Stimulated activated CD8-positive, alpha-beta memory T cell treated with anti-CD3 and anti-CD28 coated beads, Interleukin-7, amount 100 ng/mL, for 4 hours (primary cell): ENCODE data around the gene MPHOSPH6.
"Not testable (repeated sequence)": the region's sequence is repeated elsewhere in the genome, so short reads cannot be mapped to it uniquely, and the experiment has no call there.

Source experiments
- DNase-seq, 2 donors: peaks; one replicate each; pipeline ENCODE4 v3.0.0-alpha.2; 2020; ENCODE audit warnings: low read depth in 2 of 2

Gene MPHOSPH6, protein sequence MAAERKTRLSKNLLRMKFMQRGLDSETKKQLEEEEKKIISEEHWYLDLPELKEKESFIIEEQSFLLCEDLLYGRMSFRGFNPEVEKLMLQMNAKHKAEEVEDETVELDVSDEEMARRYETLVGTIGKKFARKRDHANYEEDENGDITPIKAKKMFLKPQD

DNA sequence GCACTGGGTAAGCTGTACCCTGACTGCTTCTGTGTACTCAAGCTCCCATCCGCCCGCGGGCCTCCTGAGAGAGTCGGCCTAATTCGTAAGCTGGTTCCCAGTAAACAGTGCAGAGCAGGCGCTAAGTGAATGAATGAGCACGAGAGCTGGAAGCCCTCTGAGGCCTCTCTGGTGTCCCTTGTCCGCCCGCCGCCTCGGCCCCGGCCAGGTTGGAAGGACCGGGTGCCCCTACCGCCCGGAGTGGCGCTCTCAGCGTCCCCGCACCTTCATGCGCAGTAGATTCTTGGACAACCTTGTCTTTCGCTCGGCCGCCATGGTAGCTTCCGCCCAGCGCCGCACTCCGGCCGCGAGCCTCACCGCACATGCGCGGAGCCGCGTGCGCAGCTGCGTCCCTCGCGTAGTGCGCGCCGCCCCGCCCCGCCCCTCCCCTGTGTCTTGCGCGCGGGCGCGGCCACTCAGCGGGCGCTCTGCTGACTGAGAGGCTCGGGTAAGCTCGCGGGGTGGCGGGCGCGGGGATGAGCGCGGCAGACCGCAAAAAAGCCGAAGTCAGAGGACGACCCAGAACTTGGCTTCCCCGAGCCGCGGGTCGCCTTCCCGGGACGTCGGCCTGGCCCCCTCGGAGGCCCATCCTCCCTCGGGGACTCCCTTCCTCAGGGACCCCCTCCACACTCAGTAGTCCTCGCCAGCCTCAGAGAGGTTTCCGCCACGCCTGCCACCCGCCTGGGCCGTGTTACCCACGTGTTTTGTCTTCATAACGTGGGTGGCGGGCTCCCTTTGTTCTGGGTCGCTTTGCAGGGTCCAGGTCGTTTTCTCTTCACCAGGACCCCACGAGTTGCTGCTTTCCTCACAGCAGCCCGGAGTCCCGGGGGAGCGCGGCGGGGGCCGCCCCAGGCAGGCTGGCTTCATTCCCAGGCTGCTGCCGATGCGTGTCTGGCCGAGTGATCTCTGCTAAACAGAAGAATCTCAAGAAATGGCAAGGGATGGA is at the start of gene MPHOSPH6:
MPHOSPH6 (minus strand) TSS at position 364 of the 985 bp plus-strand sequence; CDS start at position 315, 49 bp downstream.
- DNase-seq = peak; percentile 76 to 90

DNA sequence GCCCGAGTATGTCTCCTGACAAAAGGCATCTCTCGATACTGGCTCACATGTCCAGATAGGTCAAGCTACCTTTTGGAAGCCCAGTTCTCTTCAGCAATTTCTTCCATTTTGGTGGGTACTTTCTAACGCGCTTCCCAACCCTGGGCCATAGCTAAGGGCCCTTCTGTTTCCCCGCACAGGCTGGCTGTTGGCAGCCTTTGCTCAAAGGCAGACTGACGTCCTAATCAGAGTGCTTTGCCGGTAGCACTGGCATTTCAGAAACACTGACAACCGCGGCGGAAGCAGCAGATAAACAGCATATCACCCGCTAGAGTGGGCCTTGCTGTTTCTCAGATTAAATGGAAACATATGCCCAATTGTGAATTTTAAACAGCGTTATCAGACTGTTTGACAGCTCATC is 49.3 kb upstream of the MPHOSPH6 start:
- no peak for DNase-seq

DNA sequence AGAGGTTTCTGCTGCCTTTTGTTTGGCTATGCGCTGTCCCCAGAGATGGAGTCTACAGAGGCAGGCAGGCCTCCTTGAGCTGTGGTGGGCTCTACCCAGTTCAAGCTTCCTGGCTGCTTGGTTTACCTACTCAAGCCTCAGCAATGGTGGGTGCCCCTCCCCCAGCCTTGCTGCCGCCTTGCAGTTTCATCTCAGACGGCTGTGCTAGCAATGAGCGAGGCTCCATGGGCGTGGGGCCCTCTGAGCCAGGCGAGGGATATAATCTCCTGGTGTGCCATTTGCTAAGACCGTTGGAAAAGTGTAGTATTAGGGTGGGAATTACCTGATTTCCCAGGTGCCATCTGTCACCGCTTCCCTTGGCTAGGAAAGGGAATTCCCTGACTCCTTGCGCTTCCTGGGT is 39.3 kb upstream of the MPHOSPH6 start:
- DNase-seq = not testable (repeated sequence)

DNA sequence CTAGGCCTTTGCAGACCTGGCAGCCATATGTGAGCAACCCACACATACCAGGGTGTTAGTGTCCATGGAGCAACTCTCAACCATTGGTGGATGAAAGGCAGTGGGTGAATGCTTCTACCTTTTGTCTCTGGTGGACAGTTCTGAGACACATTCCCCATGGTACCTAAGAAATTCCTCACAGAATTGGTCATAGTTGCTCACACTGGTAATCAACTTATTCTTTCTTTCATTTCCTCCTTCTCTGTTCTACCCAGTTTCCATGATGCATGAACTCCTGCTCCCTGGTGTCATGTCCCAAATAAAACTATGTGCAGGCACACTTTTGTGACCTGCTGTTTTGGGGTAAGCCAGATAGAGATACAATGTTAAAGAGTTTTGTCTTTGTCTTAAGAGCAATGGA is 33.2 kb upstream of the MPHOSPH6 start:
- no peak for DNase-seq

DNA sequence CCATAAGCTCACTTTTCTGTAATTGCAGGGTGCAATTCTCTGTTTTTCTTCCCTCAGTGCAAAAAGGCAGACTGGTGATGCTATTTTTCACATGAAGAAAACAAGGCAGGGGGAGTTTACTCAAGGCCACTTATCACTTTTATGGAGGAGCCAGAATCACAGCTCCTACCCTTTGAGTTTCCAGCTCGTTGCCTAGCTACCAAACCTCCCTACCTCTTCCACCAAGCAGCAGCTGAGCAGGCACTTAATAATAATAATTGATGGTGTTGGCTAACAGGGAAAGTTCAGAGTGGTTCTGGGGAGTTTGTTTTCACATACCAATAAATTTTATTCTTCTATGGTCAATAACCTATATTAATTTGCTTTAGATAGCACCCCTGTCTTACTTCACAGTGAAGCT is 31.9 kb upstream of the MPHOSPH6 start:
- no peak for DNase-seq

DNA sequence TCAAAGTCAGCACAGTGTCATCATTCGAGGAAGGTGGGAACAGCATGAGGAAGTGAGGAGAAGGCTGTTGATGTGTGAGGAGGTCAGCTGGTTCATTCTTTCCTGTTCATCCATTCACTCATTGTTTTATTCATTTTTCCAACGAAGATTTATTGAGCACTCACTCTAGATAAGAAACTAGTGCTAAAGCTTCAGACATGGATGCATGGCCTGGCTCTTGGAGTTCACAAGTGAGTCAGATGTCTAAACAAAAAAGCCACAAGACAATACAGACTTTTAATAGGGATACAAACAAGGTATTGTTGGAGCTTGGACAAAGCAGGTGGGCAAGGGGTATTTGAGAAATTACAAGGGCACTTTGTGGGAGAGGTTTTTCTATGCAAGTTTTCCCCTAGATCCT is 31.3 kb upstream of the MPHOSPH6 start:
- no peak for DNase-seq

DNA sequence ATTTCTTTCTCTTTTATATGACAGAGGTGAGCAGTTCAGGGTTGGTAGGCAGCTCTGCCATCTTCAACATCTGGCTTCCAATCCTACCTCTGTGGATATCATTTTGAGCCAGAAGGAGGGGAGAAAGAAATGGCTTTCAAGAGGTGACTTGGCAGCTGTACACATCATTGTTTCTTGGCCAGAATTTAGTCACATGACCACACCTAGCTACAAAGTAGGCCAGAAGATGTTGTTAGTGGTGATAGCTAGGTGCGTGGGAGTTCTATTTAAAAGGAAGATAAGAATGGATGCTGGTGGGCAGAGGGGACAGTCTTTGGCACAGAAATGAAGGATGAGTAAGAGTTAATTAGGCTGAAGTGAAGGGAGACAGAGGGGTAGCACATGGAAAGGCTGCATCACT is 29.2 kb upstream of the MPHOSPH6 start:
- no peak for DNase-seq

DNA sequence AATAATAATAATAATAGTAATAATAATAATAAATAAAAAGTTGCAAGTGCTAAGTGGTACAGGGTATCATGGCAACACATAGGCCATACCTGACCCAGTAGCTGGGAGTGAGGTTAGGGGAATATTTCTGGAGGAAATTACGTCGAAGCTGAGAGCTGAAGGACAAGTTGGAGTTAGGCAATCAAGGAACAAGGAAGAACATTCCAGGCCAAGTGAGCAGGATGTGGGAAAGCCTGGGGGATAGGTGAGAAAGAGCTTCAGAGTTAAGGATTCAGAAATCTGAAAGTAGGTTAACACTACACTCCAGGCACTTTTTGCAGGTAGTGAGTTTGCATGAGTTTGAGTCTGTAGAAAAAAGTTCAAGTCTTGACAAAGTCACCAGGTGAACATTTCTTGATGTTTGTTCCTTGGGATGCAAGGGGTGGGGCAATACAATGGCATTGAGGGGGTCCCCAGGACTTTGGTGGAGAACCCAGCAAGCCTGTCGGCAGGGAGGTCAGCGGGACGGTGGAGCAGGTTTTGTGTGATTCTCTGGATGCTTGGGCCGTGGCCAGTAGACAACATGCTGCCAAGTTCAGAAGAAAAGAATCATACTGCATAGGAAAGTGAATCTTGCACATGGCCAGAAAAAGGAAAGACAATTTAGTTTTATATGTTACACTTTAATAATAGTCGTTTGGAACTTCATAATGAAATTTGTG is 27.7 kb upstream of the MPHOSPH6 start:
- no peak for DNase-seq

DNA sequence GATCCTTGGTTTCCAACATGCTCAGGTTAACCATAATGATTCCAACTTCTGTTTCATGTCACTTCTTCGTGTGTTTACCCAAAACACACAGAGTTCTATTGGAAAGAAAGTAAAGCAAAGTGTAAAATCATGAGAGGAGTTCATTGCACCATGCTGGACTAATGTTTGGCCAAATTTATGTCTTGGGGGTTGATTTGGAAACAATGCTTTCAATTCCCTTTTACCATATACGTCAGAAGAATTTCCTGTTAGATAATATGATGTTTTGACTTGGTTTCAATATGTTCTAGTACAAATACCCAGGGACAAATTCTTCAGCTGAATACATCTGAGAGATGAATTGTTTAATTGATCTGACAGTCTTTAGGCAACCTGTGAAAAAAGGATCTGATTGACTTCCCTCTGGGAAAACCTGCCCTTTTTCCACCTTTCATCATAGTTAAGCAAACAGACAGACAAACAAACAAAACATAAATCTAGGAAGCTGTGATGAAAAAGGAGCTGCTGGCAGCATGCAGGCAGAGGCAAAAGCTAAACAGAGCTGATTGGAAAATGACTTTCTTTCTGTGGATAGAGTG is 26.0 kb upstream of the MPHOSPH6 start:
- no peak for DNase-seq

DNA sequence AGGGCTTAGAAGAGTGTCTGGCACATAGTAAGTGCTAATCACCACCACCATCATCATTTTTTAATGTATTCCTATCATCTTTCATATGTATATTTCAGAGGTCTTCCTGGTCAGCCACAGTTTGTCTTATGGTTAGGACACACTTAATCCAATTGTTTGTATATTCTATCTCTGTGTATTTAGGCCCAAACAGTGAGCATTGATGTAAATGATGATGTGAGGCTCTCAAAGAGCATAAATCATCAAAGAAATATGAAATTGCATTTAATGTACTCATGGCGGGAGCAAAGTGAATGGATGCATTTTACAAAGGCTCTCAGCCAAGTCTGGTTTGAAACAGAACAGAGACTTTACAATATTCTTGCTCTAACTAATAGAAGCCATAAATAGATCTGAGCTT is 24.1 kb upstream of the MPHOSPH6 start:
- DNase-seq = no peak

DNA sequence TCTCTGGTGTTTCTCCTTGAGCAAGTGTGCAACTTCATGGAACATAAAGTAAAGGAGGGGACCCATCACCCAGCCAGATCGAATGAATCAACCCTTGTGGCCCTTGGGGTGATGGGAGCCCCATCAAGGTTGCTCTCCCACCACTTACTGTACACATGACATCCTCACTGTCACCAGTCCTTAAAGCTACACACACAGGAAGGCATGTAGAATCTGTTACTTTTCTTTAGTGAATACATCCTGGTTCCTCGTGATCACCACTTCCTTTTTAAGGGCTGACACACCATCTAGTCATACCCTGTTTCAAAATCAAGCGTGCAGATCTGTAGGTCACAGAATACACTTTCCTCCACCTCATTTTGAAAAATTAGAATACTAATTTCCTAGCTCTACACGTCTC is 22.6 kb upstream of the MPHOSPH6 start:
- no peak for DNase-seq

DNA sequence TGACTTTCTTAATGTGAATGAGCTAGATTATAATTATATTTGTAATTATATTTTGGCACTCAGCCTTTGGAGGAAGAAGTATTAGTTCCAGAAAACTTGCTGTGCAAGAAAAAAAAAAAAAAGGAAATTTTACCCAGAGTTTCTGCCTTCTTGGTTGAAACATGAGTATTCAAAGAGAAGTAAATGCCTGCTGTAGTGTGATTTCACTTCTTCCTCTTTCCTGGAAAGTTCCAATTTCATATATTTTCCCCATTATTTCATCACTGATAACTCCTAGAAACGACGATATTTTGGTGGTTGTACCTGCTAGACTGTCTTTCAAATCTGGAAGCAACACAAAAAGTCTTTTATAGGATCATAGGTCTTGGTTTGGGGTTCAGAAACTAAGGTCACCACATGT is 20.4 kb upstream of the MPHOSPH6 start:
- DNase-seq = no peak

DNA sequence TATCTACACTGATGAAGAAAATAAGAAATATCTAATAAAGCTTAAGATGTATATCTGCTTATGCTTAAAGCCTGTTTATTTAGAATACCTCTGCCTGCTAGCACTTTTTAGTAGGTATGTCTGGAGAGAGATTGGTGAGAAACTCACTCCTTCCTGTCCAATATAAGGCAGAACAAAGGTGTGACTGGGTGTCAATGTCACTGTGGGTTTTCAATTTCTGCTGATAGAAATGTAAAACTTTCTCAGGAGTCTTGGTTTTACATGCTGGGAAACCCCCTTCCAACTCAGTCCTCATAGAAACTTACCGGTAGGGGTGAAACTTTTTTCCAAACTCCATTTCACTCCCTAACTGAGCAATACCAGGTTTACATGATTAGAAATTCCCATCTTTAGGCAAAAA is 17.8 kb upstream of the MPHOSPH6 start:
- no peak for DNase-seq

DNA sequence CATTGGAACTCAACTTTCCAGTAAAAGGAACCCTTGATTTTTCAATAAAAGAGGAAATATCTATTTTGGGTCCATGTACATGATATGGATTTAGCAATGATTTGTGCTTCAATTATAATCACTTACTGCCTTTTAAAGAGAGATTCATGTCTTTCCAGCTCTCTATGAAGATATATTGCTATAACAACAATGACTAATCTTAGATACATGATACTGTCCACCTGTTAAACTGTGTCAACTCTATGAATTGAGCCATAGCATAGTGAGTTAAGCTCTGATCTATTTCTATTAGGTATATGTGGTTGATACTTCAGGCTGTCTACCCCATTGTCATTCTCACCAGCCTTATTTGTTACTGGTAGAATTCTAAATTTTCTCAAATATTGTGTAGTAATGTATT is 15.0 kb upstream of the MPHOSPH6 start:
- DNase-seq = no peak

DNA sequence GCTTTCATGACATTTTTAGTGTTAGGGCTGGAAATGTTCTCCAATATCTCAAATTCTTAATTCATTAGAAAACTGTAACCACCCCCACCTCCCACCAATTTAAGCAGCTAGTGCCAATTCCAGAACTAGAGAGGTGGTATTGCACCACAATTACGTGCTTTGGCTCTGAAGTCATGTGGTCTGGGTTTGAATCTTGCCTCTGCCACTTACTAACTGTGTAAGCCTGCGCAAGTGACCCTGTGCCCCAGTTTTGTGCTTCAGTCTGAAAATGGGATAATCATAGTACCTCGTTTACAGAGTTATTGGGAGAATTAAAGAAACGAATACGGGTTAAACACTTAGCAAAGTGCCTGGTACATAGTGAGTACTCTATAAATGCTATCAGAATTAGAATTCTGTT is 14.2 kb upstream of the MPHOSPH6 start:
- DNase-seq = no peak

DNA sequence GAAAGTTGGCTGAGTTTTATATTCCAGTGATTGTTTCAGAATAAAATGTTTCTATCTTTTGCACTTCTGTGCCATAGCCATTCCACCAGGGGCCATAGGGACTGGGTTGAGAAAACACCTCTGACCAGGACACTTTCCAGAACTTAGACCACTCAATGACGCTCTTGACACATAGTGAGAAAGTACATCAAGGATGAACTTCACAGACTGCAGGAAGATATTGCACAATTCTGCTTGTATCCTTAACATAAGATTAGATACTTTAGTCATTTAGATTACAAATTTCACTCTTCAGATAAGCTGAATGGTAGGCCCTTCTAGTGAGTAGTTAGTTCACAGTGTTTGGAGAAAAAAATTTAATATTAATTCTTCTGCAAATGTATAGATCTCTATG is 13.0 kb upstream of the MPHOSPH6 start:
- DNase-seq = no peak

DNA sequence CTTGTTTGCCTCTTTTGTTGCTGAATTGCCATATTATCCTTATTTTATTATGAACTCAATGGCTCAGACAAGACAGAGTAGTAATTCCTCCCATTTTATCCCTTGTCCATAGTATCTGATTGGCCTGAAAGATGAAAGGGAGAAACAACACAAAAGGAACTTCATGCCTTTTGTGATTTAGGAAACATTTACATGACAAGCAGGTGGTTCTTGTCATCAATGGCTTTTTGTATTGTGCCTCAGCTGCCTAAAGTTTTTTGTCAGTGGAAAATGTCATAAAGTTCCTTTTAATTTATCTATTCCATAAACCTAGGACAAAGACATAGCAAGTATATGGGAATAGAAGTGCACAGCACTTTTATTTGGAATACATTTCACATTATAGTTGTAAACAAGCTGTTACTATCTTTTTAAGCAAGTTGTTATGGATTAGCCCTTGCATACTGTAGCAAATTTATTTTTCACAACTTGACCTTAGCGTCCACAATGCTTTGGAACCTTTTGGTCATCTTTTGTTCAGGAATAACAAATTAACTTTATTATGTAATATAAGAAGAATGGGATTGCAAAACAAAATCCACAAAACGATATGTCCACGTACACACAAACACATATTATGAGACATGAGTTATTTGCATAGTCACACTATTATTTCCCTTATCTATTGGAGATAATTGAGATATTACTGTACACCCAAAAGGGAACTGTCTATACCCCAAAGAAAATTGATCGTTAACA is 12.4 kb upstream of the MPHOSPH6 start:
- no peak for DNase-seq

DNA sequence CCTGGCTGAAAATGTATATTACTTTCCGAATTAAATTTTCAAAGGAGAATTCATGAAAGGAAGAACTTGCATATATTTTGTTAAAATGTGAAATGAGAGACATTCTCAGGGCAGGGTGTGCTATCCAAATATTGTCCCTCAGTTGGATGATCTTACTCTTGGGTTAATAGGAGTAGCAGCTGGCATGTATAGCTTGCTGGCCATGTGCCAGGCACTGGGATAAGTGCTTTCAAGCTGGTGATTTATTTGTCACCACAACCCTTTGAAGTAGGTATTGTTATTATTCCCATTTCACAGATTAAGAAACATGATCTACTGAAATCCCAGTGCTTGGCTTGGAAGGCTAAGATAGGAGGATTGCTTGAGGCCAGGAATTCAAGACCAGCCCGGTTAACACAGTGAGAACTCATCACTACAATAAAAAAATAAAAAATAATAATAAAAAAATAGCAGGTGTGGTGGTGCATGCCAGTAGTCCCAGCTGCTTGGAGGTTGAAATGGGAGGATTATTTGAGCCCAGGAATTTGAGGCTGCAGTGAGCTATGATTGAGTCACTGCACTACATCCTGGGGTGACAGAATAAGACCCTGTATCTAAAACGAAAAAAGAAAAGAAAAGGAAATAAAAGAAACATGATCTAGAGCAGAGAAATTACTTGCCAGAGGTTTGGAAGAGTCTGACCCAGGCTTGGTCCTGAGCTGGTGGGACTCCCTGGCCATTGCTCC is 11.6 kb upstream of the MPHOSPH6 start:
- no peak for DNase-seq

DNA sequence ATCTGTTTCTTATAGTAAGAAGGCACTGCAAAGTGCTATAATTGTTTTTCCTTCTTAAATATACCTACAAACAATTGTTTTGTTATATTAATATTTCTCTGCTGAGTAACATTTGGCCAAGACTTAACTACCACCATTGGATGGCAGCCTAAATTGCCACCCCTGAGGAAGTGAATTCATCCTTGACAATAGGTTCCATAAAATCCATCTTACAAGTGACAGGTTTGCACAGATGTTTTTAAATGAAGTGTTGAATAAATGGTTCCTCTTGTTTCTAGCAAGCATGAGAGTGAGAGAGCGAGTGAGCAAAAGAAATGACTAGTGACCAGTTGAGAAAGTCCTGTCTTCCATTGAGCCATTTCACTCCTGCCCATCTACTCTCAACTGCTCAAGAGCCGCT is 8.3 kb upstream of the MPHOSPH6 start:
- DNase-seq = no peak

DNA sequence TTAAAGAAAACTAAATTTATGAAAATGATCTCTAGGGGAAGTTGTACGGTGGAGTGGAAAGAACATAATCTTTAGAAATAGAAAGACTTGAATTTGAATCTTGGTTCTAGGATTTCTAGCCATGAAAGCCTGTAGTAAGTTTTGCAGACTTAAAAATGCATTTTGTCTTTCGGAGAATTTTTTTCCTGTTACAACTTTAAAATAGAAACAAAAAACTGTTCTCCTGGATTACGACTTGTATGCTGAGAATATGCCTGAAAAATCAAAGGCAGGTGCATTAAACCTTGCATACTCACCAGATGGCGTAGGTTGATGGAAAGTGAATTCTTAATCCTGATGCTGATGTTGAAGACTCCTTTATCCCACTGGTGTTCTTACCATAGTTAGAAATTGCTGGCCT is 7.5 kb upstream of the MPHOSPH6 start:
- DNase-seq = no peak

DNA sequence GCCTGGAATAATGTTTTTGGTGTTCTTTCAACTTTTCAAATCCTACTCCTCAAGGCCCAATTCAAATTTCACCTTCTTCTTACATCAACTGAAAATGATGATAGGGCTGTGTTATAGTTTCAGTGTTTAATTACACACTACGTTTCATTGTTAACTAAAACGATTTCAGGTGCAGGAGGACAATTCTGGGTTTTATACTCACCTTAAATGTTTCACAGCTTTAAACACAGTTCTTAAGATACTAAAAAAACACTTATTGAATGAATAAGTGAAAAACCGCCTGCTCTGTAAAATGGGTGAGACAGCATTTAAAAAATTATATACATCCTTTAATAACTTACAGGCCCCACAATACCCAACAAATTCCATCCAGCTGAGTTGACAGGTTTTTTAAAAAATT is 6.2 kb upstream of the MPHOSPH6 start:
- no peak for DNase-seq
